G401.6 (cell line): ENCODE data around the gene NBPF3.
"Not testable (repeated sequence)": the region's sequence is repeated elsewhere in the genome, so short reads cannot be mapped to it uniquely, and the experiment has no call there.

Experiments used
- FAIRE-seq: peaks from 2 replicates; lab custom pipeline; 2012; peaks lifted over from hg19 to GRCh38; lab: Jason Lieb, UNC

NBPF3 gene

DNA sequence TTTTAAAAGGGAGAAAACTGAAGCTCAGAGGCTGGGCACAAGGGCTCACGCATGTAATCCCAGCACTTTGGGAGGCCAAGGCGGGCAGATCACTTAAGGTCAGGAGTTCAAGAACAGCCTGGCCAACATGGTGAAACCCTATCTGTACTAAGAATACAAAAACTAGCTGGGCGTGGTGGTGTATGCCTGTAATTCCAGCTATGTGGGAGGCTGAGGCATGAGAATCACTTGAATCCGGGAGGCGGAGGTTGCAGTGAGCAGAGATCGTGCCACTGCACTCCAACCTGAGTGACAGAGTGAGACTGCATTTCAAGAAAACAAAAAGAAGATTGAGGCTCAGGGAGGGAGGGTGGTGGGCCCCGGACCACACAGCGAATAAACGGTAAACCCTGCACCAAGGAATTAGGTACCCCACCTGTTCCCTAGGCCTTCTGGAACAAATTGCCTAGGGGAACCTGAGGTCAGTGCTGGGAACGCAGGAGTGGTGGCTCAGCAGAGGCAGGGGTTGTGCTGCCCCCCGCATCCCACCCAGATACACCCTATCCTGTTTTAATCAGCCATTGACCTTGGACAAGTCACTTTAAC is 79.6 kb downstream of the NBPF3 start:
- not testable (repeated sequence) for FAIRE-seq

DNA sequence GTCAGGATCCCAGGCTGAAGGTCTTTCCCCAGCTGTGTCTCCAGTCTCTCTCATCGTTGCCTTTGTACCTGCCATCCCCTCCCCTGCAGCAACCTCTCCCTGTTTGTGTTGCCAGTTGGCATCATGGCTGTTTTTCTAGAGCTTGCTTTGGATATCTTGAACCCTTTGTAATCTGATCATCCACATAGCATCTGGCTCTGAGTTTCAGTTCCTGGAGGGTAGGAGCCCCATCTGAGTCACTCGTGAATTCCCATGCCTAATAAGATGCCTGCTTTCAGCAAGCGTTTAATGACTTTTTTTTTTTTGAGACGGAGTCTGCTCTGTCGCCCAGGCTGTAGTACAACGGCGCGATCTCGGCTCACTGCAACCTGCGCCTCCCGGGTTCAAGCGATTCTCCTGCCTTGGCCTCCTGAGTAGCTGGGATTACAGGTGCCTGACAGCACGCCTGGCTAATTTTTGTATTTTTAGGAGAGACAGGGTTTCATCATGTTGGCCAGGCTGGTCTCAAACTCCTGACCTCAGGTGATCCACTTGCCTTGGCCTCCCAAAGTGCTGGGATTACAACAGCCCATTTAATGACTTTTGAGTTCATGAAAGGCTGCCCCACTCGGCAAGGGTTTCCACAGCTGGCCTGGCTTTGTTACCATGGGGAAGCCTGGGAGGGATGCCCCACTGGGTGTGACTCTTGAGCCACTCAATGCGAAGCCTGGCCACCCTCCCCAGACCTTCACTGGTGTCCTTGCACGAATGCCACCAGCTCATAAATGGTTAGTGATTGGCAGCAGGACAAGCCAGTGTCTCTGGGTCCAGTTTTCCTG is 81.2 kb downstream of the NBPF3 start:
- FAIRE-seq = no peak

DNA sequence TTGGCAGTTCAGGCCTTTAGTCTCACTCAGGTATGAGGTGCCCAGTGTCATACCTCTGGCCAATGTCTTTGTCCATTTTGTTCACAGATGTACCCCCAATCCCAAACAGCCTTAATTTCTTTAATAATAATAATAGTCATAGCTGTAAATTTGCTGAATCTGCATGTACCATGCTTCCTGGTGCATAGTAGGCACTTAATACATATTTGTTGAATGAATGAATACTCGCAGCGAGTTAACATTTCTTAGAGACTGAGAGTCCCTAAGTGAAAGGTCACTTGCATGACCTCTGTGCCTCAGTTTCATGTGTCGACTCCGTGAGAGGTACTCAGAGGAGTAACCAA is 81.8 kb downstream of the NBPF3 start:
- no peak for FAIRE-seq

DNA sequence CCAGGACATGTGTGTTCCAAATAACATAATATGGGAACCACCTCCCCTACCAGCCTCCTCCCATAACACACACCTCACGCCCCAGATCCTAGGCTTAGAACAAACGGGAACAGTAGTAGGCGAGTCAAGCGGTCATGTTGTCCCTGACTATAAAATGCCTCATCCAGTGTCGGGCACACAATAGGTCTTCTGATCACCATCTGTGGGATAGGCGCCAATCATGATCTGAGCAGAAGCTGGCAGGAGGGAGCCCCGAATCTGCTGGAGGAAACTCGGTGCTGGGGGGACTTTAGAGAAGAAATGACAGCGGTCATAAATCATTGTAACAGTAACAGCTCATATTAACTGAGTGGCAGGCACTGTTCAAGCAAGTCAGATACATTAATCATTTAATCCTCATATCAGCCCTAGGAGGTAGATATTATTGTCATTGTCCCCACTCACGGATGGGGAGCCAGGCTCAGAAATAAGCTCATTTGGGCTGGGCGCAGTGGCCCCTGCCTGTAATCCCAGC is 82.6 kb downstream of the NBPF3 start:
- no peak for FAIRE-seq

DNA sequence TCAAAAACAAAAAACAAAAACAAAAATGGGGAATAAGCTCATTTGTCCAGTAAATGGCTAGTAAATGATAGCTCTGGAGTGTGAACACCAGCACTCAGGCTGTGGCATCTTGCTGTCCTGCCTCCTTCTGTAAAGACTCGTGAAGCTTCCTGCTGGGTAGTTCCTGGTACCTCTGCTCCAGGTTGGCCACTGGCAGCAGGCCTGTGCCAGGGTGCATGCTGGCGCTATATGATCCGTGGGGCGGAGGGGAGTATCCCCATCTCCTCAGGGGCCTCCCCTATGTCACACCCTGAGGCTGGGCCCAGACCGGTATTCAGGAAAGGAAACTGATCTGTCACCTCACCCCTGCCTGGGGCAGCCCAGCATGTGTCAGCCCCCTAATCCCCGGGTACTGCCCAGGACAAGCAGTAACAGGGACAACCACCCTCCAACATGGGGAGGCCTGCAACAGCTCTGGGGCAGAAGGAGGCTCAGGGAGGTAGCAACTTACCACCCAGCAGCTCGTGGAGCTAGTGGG is 83.4 kb downstream of the NBPF3 start:
- no peak for FAIRE-seq

DNA sequence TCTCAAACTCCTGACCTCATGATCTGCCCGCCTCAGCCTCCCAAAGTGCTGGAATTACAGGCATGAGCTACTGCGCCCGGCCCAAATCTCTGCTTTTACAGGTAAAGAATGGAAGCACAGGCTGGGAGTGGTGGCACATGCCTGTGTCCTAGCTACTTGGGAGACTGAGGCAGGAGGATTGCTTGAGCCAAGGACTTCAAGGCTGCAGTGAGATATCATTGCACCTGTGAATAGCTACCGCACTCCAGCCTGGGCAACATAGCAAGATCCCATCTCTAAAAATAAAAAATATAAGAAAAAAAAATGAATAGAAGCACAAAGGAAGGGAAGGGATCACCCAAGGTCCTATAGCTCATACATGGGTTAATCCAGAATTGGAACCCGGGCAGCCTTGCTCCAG is 84.3 kb downstream of the NBPF3 start:
- no peak for FAIRE-seq

DNA sequence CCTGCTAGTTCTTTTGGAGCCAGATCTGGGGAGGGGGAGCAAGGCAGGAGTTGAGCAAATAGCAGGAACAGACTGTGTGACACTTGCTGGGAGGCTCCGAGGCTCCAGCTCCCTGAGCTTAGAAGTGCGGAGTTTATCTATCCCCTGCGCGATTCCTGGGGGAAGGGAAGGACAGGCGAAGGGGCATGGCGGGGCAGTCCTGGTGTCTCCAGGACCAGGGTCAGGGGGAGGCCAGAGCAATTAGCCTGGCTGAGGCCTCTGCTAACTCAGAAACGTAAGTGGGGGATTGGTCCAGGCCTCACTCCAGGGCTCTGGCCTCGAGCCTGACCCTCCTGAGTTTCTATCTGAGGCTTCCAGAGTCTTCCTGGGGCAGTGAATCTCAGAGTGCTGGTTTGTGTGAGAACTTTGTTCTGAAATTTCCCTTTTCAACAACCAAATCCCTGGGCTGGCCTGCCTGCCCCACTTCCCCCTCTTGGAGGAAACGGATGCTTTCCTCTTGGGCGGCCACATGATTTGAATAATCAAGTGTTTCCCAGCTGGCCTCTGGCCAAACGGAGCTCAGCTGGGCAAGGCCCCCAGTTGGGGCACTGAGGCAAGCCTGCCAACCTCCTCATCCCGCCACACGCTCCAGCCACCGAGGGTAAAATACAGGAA is 84.9 kb downstream of the NBPF3 start:
- FAIRE-seq = no peak

DNA sequence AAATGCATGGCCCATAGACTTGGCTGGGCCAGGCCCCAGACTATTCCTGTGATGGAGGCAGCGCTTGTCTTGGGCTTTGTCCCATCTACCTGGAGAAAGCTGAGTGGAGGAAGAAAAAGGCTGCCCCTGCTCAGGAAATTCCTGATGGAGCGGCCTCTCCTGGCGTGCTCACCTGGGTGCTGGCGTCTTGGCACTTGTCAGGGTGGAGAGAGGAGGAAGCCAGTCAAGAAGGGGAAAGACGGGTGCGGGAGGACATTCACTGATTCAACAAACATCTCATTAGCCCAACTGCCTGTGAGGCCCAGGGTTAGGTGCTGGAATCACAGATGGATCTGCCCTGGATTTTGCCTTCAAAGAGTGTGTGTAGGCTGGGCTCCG is 85.4 kb downstream of the NBPF3 start:
- no peak for FAIRE-seq

DNA sequence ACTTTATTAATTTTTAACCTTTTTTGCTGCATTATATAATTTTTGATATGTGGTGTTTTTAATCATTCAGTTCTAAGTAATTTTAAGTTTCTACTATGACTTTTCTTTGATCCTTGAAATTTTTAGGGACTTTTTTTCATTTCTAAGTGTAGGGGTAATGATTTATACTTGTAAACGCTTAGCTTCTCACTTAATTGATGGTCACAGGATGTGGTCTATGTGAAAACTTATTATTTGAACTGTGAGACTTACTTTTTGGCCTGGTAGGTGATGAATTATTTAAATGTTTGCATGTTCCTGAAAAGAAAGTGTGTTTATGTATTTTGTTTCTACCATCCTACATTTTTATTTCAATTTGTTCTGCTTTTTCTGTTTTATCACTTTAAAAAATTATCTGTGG is 86.5 kb downstream of the NBPF3 start:
- FAIRE-seq = no peak

DNA sequence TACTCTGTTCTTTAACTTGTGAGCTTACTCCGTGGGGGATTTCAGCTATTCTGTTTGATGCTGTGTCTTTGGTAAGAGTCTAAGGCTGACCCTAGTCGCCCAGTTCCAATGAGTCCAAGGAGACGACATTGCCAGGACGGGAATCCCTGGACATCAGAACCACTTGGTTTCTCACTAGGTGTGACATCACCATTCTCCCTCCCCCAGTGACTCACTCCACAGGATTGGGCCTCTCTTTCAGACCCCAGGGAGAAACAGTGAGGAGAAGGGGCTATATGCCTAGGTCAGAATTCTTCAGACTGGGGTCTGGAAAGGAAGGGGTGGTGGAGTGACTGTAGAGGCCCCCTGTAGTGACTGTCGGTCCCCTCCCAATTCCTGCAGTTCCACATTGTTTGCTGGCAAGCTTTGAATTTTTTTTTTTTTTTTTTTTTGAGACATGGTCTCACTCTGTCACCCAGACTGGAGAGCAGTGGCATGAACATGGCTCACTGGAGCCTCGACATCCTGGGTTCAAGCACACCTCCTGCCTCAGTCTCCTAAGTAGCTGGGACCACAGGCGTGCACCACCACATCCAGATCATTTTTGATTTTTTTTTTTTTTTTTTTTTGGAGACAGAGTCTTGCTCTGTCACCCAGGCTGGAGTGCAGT is 90.6 kb downstream of the NBPF3 start:
- no peak for FAIRE-seq

DNA sequence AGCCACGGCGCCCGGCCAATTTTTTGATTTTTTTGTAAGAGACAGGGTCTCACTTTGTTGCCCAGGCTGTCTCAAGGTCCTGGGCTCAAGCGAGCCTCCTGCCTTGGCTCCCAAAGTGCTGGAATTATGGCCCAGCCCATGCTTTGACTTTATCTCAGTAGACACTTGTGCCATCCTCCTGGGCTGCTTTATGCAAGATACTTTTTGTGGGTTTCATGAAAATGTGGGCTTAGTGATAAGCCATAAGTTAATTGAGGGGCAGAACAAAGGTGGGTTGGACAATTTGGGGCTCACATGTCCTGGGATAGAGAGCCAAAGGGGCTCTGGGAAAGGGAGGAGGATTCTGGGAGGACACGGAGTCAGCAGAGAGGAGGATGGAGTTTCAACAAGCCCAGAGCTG is 91.3 kb downstream of the NBPF3 start:
- FAIRE-seq = no peak

DNA sequence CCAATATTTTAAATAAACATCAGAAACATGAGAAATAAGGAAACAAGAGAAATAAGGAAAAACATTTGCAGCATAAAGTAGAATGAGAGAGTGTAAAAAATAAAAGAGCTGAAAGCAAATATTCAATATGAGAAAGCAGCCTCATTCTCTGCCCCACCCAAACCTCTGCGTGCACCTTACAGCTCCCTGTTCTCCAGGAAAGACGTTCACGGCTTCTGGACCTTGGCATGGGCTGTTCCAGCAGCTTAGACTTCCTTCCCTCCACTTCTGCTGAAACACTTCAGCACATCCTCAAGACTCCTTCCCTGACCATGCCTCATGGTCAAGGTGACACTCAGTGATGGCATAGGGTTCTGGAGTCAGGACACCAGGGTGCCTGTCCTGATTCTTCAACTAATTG is 92.6 kb downstream of the NBPF3 start:
- FAIRE-seq = no peak

DNA sequence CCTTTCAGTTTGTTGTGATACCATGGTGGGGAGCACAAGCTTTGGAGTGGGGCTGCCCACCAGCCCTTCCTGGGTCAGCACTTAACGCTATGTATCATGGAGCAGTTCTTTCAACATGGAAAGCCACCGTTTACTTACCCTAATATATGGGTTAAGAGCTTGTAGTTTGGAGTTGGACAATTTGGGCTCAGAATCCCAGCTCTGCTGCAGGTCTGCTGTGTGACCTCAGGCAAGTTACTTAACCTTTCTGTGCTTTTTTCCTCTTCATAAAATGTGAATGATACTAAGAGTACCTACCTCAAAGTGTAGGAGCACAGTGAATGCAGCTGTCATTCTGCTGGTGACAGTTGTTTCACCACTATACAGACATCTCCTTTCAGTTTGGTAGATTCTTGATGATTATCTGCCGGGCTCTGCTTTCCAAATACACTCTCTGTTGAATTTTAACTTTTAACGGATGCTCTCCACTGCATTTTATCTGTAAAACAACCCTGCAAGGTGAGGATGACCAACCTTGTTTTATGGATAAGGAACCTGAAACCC is 93.1 kb downstream of the NBPF3 start:
- FAIRE-seq = no peak

DNA sequence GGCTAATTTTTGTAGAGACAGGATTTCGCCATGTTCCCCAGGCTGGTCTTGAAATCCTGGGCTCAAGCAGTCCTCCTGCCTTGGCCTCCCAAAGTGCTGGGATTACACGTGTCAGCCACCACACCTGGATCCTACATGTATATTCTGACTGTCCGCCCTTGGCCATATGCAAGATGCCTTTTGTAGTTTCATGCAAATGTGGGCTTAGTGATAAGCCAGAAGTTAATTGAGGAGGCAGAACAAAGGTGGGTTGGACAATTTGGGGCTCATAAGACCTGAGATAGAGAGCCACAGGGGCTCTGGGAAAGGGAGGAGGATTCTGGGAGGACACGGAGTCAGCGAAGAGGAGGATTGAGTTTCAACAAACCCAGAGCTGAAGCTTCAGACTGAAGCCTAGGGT is 94.2 kb downstream of the NBPF3 start:
- FAIRE-seq = no peak
